Measurements from ENCODE around the gene CNPPD1.

CNPPD1 gene

GRCh38 chr2:219213486-219214071 lies 36.9 kb upstream of the CNPPD1 start:
- no peak overlapping the region for H3K4me3 ChIP-seq (ENCODE audit: low read depth, low read length)
- DNase-seq (ENCODE audit: low read depth) = no peak
- TF ChIP-seq, protein P1, sequence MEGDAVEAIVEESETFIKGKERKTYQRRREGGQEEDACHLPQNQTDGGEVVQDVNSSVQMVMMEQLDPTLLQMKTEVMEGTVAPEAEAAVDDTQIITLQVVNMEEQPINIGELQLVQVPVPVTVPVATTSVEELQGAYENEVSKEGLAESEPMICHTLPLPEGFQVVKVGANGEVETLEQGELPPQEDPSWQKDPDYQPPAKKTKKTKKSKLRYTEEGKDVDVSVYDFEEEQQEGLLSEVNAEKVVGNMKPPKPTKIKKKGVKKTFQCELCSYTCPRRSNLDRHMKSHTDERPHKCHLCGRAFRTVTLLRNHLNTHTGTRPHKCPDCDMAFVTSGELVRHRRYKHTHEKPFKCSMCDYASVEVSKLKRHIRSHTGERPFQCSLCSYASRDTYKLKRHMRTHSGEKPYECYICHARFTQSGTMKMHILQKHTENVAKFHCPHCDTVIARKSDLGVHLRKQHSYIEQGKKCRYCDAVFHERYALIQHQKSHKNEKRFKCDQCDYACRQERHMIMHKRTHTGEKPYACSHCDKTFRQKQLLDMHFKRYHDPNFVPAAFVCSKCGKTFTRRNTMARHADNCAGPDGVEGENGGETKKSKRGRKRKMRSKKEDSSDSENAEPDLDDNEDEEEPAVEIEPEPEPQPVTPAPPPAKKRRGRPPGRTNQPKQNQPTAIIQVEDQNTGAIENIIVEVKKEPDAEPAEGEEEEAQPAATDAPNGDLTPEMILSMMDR (IDR thresholded peaks at IDR 0.05; ENCODE audit: low read depth, low read length, missing control alignments) = no peak

- TF ChIP-seq, protein P1 (IDR thresholded peaks at IDR 0.05; ENCODE audit: low read depth, low read length, missing control alignments) = no peak
Observed at GRCh38 chr2:219213026-219213415, 36.3 kb upstream of the CNPPD1 start.

GRCh38 chr2:219210886-219211362 lies 34.2 kb upstream of the CNPPD1 start:
- TF ChIP-seq, protein P1 (IDR thresholded peaks at IDR 0.05; ENCODE audit: low read depth, low read length, missing control alignments) = no peak
- DNase-seq (ENCODE audit: low read depth) = no peak
- H3K4me3 ChIP-seq (ENCODE audit: low read depth, low read length) = no peak overlapping the region

More at GRCh38 chr2:219213026-219213415, 36.3 kb upstream of the CNPPD1 start:
- no peak for DNase-seq (ENCODE audit: low read depth)
- no peak overlapping the region for H3K4me3 ChIP-seq (ENCODE audit: low read depth, low read length)

- no peak for DNase-seq (ENCODE audit: low read depth)
- TF ChIP-seq, protein P1 (IDR thresholded peaks at IDR 0.05; ENCODE audit: low read depth, low read length, missing control alignments) = no peak
- no peak overlapping the region for H3K4me3 ChIP-seq (ENCODE audit: low read depth, low read length)
Observed at GRCh38 chr2:219210196-219210885, 33.6 kb upstream of the CNPPD1 start.

- no peak overlapping the region for H3K4me3 ChIP-seq (ENCODE audit: low read depth, low read length)
- TF ChIP-seq, protein P1 (IDR thresholded peaks at IDR 0.05; ENCODE audit: low read depth, low read length, missing control alignments) = no peak
- DNase-seq (ENCODE audit: low read depth) = no peak
Observed at GRCh38 chr2:219209236-219210195, 32.8 kb upstream of the CNPPD1 start.

GRCh38 chr2:219207884-219208740 lies 31.4 kb upstream of the CNPPD1 start:
- H3K4me3 ChIP-seq (ENCODE audit: low read depth, low read length) = no peak overlapping the region
- TF ChIP-seq, protein P1 (IDR thresholded peaks at IDR 0.05; ENCODE audit: low read depth, low read length, missing control alignments) = no peak
- DNase-seq (ENCODE audit: low read depth) = no peak

Data from GM12864 (cell line).